ENCODE data around the gene NOP58.
"Not testable (repeated sequence)": the region's sequence is repeated elsewhere in the genome, so short reads cannot be mapped to it uniquely, and the experiment has no call there.

The NOP58 gene

GRCh38 chr2:202314116-202314515, 48.6 kb downstream of the NOP58 start:
- H3K9ac ChIP-seq (ENCODE audit: low read depth, low read length), result no peak overlapping the region

GRCh38 chr2:202317080-202317857, 51.7 kb downstream of the NOP58 start:
- Histone ChIP-seq H3K4me1 (ENCODE audit: insufficient read depth, low read length) (no peaks in the 10 kb centered on the region), H3K36me3 (ENCODE audit: insufficient read depth, low read depth, low read length) (no peaks in the 10 kb centered on the region), H3K9ac (ENCODE audit: low read depth, low read length) (no peak overlapping the region), H3K27ac (ENCODE audit: low read length) (no peak overlapping the region), H3K9me3 (ENCODE audit: insufficient read depth, low read depth, low read length) (no peaks in the 10 kb centered on the region), H3K27me3 (ENCODE audit: insufficient read depth, low read length) (no peaks in the 10 kb centered on the region), H3K4me3 (ENCODE audit: low read length) (no peak overlapping the region)

More at GRCh38 chr2:202314116-202314515, 48.6 kb downstream of the NOP58 start:
- Histone ChIP-seq H3K4me1 (ENCODE audit: insufficient read depth, low read length) (no peaks in the 10 kb centered on the region), H3K36me3 (ENCODE audit: insufficient read depth, low read depth, low read length) (no peaks in the 10 kb centered on the region), H3K27ac (ENCODE audit: low read length) (no peak overlapping the region), H3K9me3 (ENCODE audit: insufficient read depth, low read depth, low read length) (no peaks in the 10 kb centered on the region), H3K27me3 (ENCODE audit: insufficient read depth, low read length) (no peaks in the 10 kb centered on the region), H3K4me3 (ENCODE audit: low read length) (no peak overlapping the region)

- H3K27me3 ChIP-seq (ENCODE audit: insufficient read depth, low read length); H3K27ac ChIP-seq (ENCODE audit: low read length); H3K9me3 ChIP-seq (ENCODE audit: insufficient read depth, low read depth, low read length); H3K36me3 ChIP-seq (ENCODE audit: insufficient read depth, low read depth, low read length); H3K4me1 ChIP-seq (ENCODE audit: insufficient read depth, low read length); H3K4me3 ChIP-seq (ENCODE audit: low read length); H3K9ac ChIP-seq (ENCODE audit: low read depth, low read length): not testable (repeated sequence)
Measured at GRCh38 chr2:202320362-202320761, 54.8 kb downstream of the NOP58 start.

- Histone ChIP-seq H3K4me3 (ENCODE audit: low read length) (no peak overlapping the region), H3K9ac (ENCODE audit: low read depth, low read length) (no peak overlapping the region), H3K36me3 (ENCODE audit: insufficient read depth, low read depth, low read length) (no peaks in the 10 kb centered on the region), H3K27me3 (ENCODE audit: insufficient read depth, low read length) (no peaks in the 10 kb centered on the region), H3K9me3 (ENCODE audit: insufficient read depth, low read depth, low read length) (no peaks in the 10 kb centered on the region), H3K27ac (ENCODE audit: low read length) (no peak overlapping the region), H3K4me1 (ENCODE audit: insufficient read depth, low read length) (no peaks in the 10 kb centered on the region)
Measured at GRCh38 chr2:202322435-202322834, 56.9 kb downstream of the NOP58 start.

- Histone ChIP-seq H3K27me3 (ENCODE audit: insufficient read depth, low read length) (no peaks in the 10 kb centered on the region), H3K4me3 (ENCODE audit: low read length) (no peak overlapping the region), H3K27ac (ENCODE audit: low read length) (no peak overlapping the region), H3K9me3 (ENCODE audit: insufficient read depth, low read depth, low read length) (no peaks in the 10 kb centered on the region), H3K9ac (ENCODE audit: low read depth, low read length) (no peak overlapping the region), H3K4me1 (ENCODE audit: insufficient read depth, low read length) (peaks cover 7% of the 10 kb centered on the region; the same call in 1 of the 2 replicates), H3K36me3 (ENCODE audit: insufficient read depth, low read depth, low read length) (no peaks in the 10 kb centered on the region)
Measured at GRCh38 chr2:202327858-202328257, 62.3 kb downstream of the NOP58 start.

GRCh38 chr2:202335791-202336467, 70.4 kb downstream of the NOP58 start:
- no peak overlapping the region for H3K9ac ChIP-seq (ENCODE audit: low read depth, low read length)
- no peaks in the 10 kb centered on the region for H3K36me3 ChIP-seq (ENCODE audit: insufficient read depth, low read depth, low read length)
- no peak overlapping the region for H3K4me3 ChIP-seq (ENCODE audit: low read length)
- no peaks in the 10 kb centered on the region for H3K9me3 ChIP-seq (ENCODE audit: insufficient read depth, low read depth, low read length)
- H3K4me1 ChIP-seq (ENCODE audit: insufficient read depth, low read length), result no peaks in the 10 kb centered on the region
- H3K27me3 ChIP-seq (ENCODE audit: insufficient read depth, low read length), result no peaks in the 10 kb centered on the region
- no peak overlapping the region for H3K27ac ChIP-seq (ENCODE audit: low read length)

GRCh38 chr2:202337151-202337550, 71.6 kb downstream of the NOP58 start:
- Histone ChIP-seq H3K4me3 (ENCODE audit: low read length) (no peak overlapping the region), H3K36me3 (ENCODE audit: insufficient read depth, low read depth, low read length) (no peaks in the 10 kb centered on the region), H3K4me1 (ENCODE audit: insufficient read depth, low read length) (no peaks in the 10 kb centered on the region), H3K27ac (ENCODE audit: low read length) (no peak overlapping the region), H3K9ac (ENCODE audit: low read depth, low read length) (no peak overlapping the region), H3K9me3 (ENCODE audit: insufficient read depth, low read depth, low read length) (no peaks in the 10 kb centered on the region), H3K27me3 (ENCODE audit: insufficient read depth, low read length) (no peaks in the 10 kb centered on the region)

GRCh38 chr2:202337706-202338346, 72.3 kb downstream of the NOP58 start:
- no peak overlapping the region for H3K4me3 ChIP-seq (ENCODE audit: low read length)
- no peaks in the 10 kb centered on the region for H3K9me3 ChIP-seq (ENCODE audit: insufficient read depth, low read depth, low read length)
- H3K36me3 ChIP-seq (ENCODE audit: insufficient read depth, low read depth, low read length), result no peaks in the 10 kb centered on the region
- H3K4me1 ChIP-seq (ENCODE audit: insufficient read depth, low read length), result no peaks in the 10 kb centered on the region
- H3K27ac ChIP-seq (ENCODE audit: low read length), result no peak overlapping the region
- no peak overlapping the region for H3K9ac ChIP-seq (ENCODE audit: low read depth, low read length)
- H3K27me3 ChIP-seq (ENCODE audit: insufficient read depth, low read length), result no peaks in the 10 kb centered on the region

- Histone ChIP-seq H3K36me3 (ENCODE audit: insufficient read depth, low read depth, low read length) (no peaks in the 10 kb centered on the region), H3K9ac (ENCODE audit: low read depth, low read length) (no peak overlapping the region), H3K27ac (ENCODE audit: low read length) (no peak overlapping the region), H3K4me3 (ENCODE audit: low read length) (no peak overlapping the region), H3K27me3 (ENCODE audit: insufficient read depth, low read length) (no peaks in the 10 kb centered on the region), H3K4me1 (ENCODE audit: insufficient read depth, low read length) (peaks cover 5% of the 10 kb centered on the region; the same call in 1 of the 2 replicates), H3K9me3 (ENCODE audit: insufficient read depth, low read depth, low read length) (no peaks in the 10 kb centered on the region)
Measured at GRCh38 chr2:202339071-202339870, 73.7 kb downstream of the NOP58 start.

- no peaks in the 10 kb centered on the region for H3K27me3 ChIP-seq (ENCODE audit: insufficient read depth, low read length)
- H3K36me3 ChIP-seq (ENCODE audit: insufficient read depth, low read depth, low read length), result no peaks in the 10 kb centered on the region
- no peak overlapping the region for H3K27ac ChIP-seq (ENCODE audit: low read length)
- peaks cover 5% of the 10 kb centered on the region; the same call in 1 of the 2 replicates for H3K4me1 ChIP-seq (ENCODE audit: insufficient read depth, low read length)
- H3K9ac ChIP-seq (ENCODE audit: low read depth, low read length), result no peak overlapping the region
- H3K9me3 ChIP-seq (ENCODE audit: insufficient read depth, low read depth, low read length), result no peaks in the 10 kb centered on the region
- H3K4me3 ChIP-seq (ENCODE audit: low read length), result no peak overlapping the region
Measured at GRCh38 chr2:202344178-202344577, 78.6 kb downstream of the NOP58 start.

- H3K36me3 ChIP-seq (ENCODE audit: insufficient read depth, low read depth, low read length), result no peaks in the 10 kb centered on the region
- no peak overlapping the region for H3K9ac ChIP-seq (ENCODE audit: low read depth, low read length)
- peaks cover 5% of the 10 kb centered on the region; the same call in 1 of the 2 replicates for H3K4me1 ChIP-seq (ENCODE audit: insufficient read depth, low read length)
- no peaks in the 10 kb centered on the region for H3K9me3 ChIP-seq (ENCODE audit: insufficient read depth, low read depth, low read length)
- H3K4me3 ChIP-seq (ENCODE audit: low read length), result no peak overlapping the region
- no peak overlapping the region for H3K27ac ChIP-seq (ENCODE audit: low read length)
- no peaks in the 10 kb centered on the region for H3K27me3 ChIP-seq (ENCODE audit: insufficient read depth, low read length)
Measured at GRCh38 chr2:202346180-202346579, 80.6 kb downstream of the NOP58 start.
